Caco-2 (cell line): Measurements from ENCODE around the gene INHBA. TPM values are rescaled to one million over a fixed set of nuclear protein-coding genes. Genes with fewer than 3 reads are reported as not detected.

Source experiments
- BruUV-seq: library from RNA; stranded (reverse); fragments of 400-500 nt; replicated peaks from 2 replicates; lab custom pipeline; 2021; lab: Mats Ljungman, UMichigan
- CTCF ChIA-PET: fragments of 300-600 bp; sonication (Branson Sonifier 250); formaldehyde crosslinking; loops from one replicate; lab custom pipeline; 2022; ENCODE audit warnings: antibody characterized with exemption; lab: Charles Lee
- POLR2A ChIA-PET: fragments of 300-600 bp; sonication (Branson Sonifier 250); formaldehyde crosslinking; loops from one replicate; lab custom pipeline; 2022; ENCODE audit warnings: antibody characterized with exemption; lab: Charles Lee
- DNase-seq, 2 experiments: peaks; one replicate each; pipeline versions ENCODE4 v3.0.0 to v3.0.0-alpha.2; 2020 to 2022
- H3K27me3 ChIP-seq: replicated peaks from 2 replicates; pipeline ENCODE4 v1.6.0; 2011; ENCODE audit warnings: low read length; ENCODE audit not compliant: control insufficient read depth, insufficient read depth
- H3K36me3 ChIP-seq: 2 replicates; pipeline ENCODE4 v1.5.1; 2011; ENCODE audit warnings: low read length; ENCODE audit not compliant: control insufficient read depth, insufficient read depth
- H3K4me1 ChIP-seq: fragments of 250-450 bp; sonication (Bioruptor Pico); 2 replicates; pipeline ENCODE4 v1.5.1; 2020; ENCODE audit warnings: mild to moderate bottlenecking
- H3K4me3 ChIP-seq: 2 replicates; pipeline ENCODE4 v1.5.1; 2011; ENCODE audit warnings: low read depth, mild to moderate bottlenecking, control low read depth, low read length
- H3K9me3 ChIP-seq: fragments of 250-450 bp; sonication (Bioruptor Pico); 2 replicates; pipeline ENCODE4 v1.5.1; 2020; ENCODE audit warnings: mild to moderate bottlenecking, moderate library complexity
- H3K27ac Mint-ChIP-seq: one replicate; pipeline ENCODE4 v1.8.0; 2022; ENCODE audit warnings: mixed read lengths; ENCODE audit not compliant: unreplicated experiment
- H3K27me3 Mint-ChIP-seq: one replicate; pipeline ENCODE4 v1.8.0; 2022; ENCODE audit warnings: mixed read lengths; ENCODE audit not compliant: insufficient read depth, unreplicated experiment
- H3K36me3 Mint-ChIP-seq: one replicate; pipeline ENCODE4 v1.8.0; 2022; ENCODE audit warnings: mild to moderate bottlenecking, mixed read lengths; ENCODE audit not compliant: insufficient read depth, unreplicated experiment
- H3K4me1 Mint-ChIP-seq: one replicate; pipeline ENCODE4 v1.8.0; 2022; ENCODE audit warnings: low read depth, mixed read lengths; ENCODE audit not compliant: unreplicated experiment
- H3K4me3 Mint-ChIP-seq: one replicate; pipeline ENCODE4 v1.8.0; 2022; ENCODE audit warnings: mild to moderate bottlenecking, moderate library complexity, mixed read lengths; ENCODE audit not compliant: unreplicated experiment
- H3K9me3 Mint-ChIP-seq: one replicate; pipeline ENCODE4 v1.8.0; 2022; ENCODE audit warnings: mixed read lengths; ENCODE audit not compliant: unreplicated experiment
- CTCF ChIP-seq, 2 experiments: fragments of 200-600 bp in 1 of 2; IDR thresholded peaks; 1 replicate in 1 of 2; 2 replicates in 1 of 2; pipeline versions ENCODE4 v1.5.1 to v1.8.0; 2011 to 2022; ENCODE audit warnings: antibody characterized with exemption in 1 of 2, control low read depth in 1 of 2, inconsistent platforms in 1 of 2, low read depth in 1 of 2, low read length in 1 of 2, mild to moderate bottlenecking in 1 of 2, moderate library complexity in 1 of 2; ENCODE audit not compliant: insufficient read depth in 1 of 2, severe bottlenecking in 1 of 2, unreplicated experiment in 1 of 2
- intact Hi-C: fragments of 100-400 bp; cut with micrococcal nuclease; formaldehyde crosslinking; loops from one replicate; pipeline ENCODE4 v1.10.0; 2022; ENCODE audit not compliant: unreplicated experiment
- total RNA-seq: library from RNA; stranded (reverse); gene quantifications from 2 replicates; pipeline ENCODE4 v1.2.3, GENCODE V29; 2022

Gene INHBA
- total RNA-seq, 1 experiment from 2014 or later: 0.52 TPM

- intact Hi-C loops: no loop called here
- DNase-seq: no peak
- Mint-ChIP-seq H3K4me3 (no peak overlapping the region), H3K27ac (no peak overlapping the region), H3K36me3 (peaks cover 6% of the 10 kb centered on the region), H3K27me3 (no peaks in the 10 kb centered on the region), H3K4me1 (peaks cover 13% of the 10 kb centered on the region), H3K9me3 (no peaks in the 10 kb centered on the region)
- H3K4me1 ChIP-seq: peaks cover 6% of the 10 kb centered on the region; the same call in 1 of the 2 replicates
- no TSS peak for BruUV-seq
- H3K4me3 ChIP-seq: no peak overlapping the region
- H3K36me3 ChIP-seq: no peaks in the 10 kb centered on the region
- POLR2A ChIA-PET: no interaction called here
- no peaks in the 10 kb centered on the region for H3K9me3 ChIP-seq
- no peaks in the 10 kb centered on the region for H3K27me3 ChIP-seq
- CTCF ChIA-PET: no interaction called here
- no peak for TF ChIP-seq CTCF (IDR thresholded peaks at IDR 0.05; ENCODE audit: insufficient read depth in 1 of 2, low read depth in 1 of 2, low read length in 1 of 2, severe bottlenecking in 1 of 2, unreplicated experiment in 1 of 2)
These were observed 14.0 kb downstream of the INHBA start for GRCh38 chr7:41688906-41689305.

- Mint-ChIP-seq H3K4me3 (no peak overlapping the region), H3K27me3 (no peaks in the 10 kb centered on the region), H3K4me1 (peaks cover 8% of the 10 kb centered on the region), H3K36me3 (peaks cover 6% of the 10 kb centered on the region), H3K27ac (no peak overlapping the region), H3K9me3 (no peaks in the 10 kb centered on the region)
- DNase-seq: no peak
- peaks cover 6% of the 10 kb centered on the region; the same call in 1 of the 2 replicates for H3K4me1 ChIP-seq
- TF ChIP-seq CTCF (IDR thresholded peaks at IDR 0.05; ENCODE audit: insufficient read depth in 1 of 2, low read depth in 1 of 2, low read length in 1 of 2, severe bottlenecking in 1 of 2, unreplicated experiment in 1 of 2): no peak
- no peaks in the 10 kb centered on the region for H3K36me3 ChIP-seq
- BruUV-seq: no TSS peak
- ChIA-PET CTCF (no interaction called here), POLR2A (no interaction called here)
- no peaks in the 10 kb centered on the region for H3K27me3 ChIP-seq
- no peak overlapping the region for H3K4me3 ChIP-seq
- intact Hi-C loops: no loop called here
- no peaks in the 10 kb centered on the region for H3K9me3 ChIP-seq
These were observed 14.8 kb downstream of the INHBA start for GRCh38 chr7:41688012-41688625.

GRCh38 chr7:41685684-41686083 lies 17.2 kb downstream of the INHBA start:
- H3K9me3 Mint-ChIP-seq: no peaks in the 10 kb centered on the region
- H3K4me1 Mint-ChIP-seq: no peaks in the 10 kb centered on the region
- H3K4me1 ChIP-seq: peaks cover under 1% of the 10 kb centered on the region; the same call in 1 of the 2 replicates
- DNase-seq: no peak
- ChIA-PET CTCF (no interaction called here), POLR2A (no interaction called here)
- no peaks in the 10 kb centered on the region for H3K27me3 Mint-ChIP-seq
- no TSS peak for BruUV-seq
- H3K36me3 ChIP-seq: no peaks in the 10 kb centered on the region
- no peak overlapping the region for H3K4me3 Mint-ChIP-seq
- no peak overlapping the region for H3K27ac Mint-ChIP-seq
- no peaks in the 10 kb centered on the region for H3K9me3 ChIP-seq
- intact Hi-C loops: no loop called here
- H3K27me3 ChIP-seq: no peaks in the 10 kb centered on the region
- H3K36me3 Mint-ChIP-seq: peaks cover 6% of the 10 kb centered on the region
- no peak overlapping the region for H3K4me3 ChIP-seq
- no peak for TF ChIP-seq CTCF (IDR thresholded peaks at IDR 0.05; ENCODE audit: insufficient read depth in 1 of 2, low read depth in 1 of 2, low read length in 1 of 2, severe bottlenecking in 1 of 2, unreplicated experiment in 1 of 2)
